Activated CD8-positive, alpha-beta memory T cell treated with anti-CD3 and anti-CD28 coated beads, Interleukin-2, amount 50 U/mL, for 1 hour (primary cell): Measurements from ENCODE around the gene ARHGAP26.

Experiments used
- DNase-seq: peaks from one replicate; pipeline ENCODE4 v3.0.0-alpha.2; 2020; ENCODE audit errors: extremely low read depth

The ARHGAP26 gene

GRCh38 chr5:142783601-142784341 is 13.6 kb downstream of the ARHGAP26 start:
- DNase-seq: no peak

DNA sequence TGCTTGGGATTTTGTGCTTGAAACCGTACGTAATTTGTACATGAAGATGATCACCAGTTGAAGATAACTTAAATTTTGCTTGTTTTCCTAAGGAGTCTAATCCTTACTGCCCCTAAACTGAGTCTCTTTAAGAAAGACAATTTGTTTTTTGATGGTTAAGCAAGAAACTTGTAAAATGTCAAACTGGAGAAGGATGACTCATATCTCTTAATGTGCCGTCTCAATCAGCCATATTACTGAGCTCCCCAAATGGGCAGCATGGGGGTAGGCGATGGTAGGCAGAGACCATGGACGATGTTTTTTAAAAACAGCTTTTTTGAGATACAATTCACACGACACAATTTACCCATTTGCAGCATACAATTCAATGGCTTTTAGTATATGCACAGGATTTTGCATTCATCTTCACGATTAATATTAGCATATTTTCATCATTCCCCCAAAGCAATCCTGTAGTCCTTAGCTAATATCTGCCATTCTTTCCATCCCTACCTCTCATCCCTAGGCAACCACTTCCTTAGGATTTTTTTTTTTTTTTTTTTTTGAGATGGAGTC is 14.3 kb downstream of the ARHGAP26 start:
- no peak for DNase-seq

DNA sequence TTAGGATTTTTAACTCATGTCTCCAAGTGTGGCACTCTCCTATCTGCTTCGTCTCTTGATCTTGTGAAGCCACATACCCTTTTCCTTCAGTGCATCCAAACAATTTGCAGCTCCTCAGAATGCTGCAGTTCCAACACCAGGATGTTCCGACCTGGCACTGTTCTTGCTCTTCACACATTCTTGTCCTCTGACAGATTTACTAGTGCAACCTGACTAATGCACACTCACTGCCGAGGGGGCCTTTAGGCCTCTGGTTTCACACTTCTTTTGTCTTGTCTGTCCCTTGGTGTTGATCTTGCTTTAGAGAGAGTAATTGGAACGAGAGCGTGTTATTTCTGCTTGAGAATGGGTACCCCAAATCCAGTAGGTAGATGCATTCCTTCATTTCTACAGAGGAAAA is 15.0 kb downstream of the ARHGAP26 start:
- DNase-seq: no peak

DNA sequence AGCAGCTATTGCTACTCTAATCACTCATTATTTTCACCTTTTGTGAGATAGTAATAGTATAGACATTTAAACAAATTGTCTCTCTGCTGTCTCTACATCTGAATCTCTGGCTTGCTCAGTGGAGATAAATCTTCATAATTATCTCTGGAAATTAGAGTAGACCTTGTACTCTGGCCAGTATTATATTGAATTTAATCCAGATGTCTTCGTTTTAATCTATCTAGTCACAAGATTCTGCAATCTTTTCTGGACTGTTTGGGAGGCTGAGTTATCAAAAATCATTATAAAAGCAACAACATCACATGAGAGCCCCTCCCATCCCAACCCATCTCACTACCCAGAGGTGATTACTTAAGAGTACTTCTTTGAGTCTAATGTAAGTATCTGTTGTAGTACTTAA is 19.0 kb downstream of the ARHGAP26 start:
- no peak for DNase-seq

- DNase-seq: no peak
These were observed 22.1 kb downstream of the ARHGAP26 start for GRCh38 chr5:142792012-142792864.

- DNase-seq: no peak
These were observed 22.7 kb downstream of the ARHGAP26 start for GRCh38 chr5:142792865-142793232.

DNA sequence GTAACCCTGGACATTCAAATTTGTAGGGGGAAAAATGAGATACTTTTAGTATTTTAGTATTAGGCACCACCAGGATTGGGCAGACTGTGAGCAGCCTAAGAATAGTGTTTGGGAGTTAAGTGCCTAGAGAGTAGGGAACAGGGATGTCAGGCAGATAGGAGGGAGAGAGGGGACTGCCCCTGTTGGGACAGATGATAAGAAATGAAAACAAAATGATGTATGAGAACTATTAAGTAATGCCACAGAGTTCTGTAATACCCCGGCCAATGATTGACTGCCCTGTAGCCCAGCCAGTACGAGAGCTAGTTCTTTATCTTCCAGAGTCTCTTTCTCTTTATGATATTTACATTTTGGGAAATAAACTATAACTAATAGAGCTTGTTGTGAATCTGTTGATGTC is 24.4 kb downstream of the ARHGAP26 start:
- no peak for DNase-seq

DNA sequence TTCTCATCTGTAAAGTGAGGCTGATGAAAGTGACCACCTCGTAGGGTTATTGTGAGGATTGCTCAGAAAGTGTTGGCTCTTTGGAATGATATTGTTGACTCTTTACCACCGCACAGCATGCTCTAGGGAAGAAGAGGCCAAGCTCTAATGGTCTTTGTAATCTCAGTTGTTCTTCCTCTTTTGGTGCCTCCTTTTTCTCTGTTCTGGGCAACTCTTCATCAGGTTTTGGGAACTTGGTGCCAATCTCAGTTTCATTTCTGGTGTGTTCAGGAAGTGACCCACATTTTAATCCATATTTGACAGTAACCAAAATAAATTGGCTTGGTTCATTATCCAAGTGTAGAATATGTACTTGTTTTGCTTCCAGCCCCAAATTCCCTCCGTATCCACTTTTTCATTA is 25.1 kb downstream of the ARHGAP26 start:
- DNase-seq: no peak

DNA sequence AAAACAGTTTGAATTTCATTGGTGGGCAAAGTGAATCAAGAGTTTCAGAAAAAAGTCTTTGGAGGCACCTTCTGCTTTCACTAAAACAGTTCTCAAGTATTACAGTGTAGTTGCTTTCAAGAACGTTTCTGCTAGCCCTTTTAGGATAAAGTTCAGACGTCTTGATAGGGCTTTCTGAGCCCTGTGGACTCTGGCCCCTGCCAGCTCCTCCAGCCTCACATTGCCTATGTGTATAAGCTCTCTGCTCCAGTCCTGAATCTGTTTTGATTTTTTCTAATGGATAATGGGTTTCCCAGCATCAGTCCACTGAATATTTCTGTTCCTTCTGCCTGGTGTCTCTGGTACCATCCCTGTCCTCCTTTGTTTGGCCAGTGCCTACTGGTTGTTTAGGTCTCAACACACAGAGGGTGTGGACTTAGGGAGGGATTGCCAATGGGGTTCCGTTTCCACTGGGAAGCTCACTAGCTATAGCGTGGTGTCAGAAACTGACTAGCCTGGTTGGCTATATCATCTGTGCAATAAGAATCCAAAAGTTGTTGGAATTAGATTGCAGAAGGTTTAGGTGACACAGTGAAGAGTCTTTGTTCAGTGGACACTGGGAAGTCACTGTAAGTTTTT is 26.4 kb downstream of the ARHGAP26 start:
- no peak for DNase-seq

- no peak for DNase-seq
These were observed 27.2 kb downstream of the ARHGAP26 start for GRCh38 chr5:142797420-142797819.

DNA sequence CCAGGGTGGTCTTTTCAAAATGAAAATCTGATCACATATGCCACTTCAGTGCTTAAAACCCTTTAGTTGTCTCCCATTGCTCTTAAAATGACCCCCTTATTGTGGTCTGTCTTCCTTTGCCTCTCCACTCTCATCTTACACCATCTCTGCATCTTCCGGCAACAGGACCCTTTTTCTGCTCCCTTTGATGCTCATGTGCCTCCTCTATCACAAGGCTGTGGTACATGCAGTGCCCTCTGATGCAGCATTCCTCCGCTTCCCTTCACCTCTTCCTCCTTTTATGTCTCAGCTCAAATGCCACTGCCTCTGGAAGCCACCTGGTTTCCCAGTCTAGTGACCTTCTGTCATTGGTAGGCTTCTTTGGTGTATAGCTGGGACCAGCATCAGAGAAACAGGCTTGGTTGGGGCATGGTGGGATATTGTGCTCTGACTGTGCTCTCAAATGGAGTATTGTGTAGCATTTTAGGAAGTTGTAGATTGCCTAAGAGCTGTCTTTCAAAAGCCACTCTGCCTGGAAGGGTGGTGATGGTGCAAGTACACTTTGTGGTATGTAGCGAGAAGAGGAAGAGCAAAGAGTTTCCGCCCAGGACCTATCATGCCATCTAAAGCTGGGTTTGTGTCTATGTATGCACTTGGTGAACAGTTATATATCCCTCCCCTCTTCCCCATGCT is 28.1 kb downstream of the ARHGAP26 start:
- DNase-seq: no peak

- DNase-seq: no peak
These were observed 30.8 kb downstream of the ARHGAP26 start for GRCh38 chr5:142800776-142801494.

DNA sequence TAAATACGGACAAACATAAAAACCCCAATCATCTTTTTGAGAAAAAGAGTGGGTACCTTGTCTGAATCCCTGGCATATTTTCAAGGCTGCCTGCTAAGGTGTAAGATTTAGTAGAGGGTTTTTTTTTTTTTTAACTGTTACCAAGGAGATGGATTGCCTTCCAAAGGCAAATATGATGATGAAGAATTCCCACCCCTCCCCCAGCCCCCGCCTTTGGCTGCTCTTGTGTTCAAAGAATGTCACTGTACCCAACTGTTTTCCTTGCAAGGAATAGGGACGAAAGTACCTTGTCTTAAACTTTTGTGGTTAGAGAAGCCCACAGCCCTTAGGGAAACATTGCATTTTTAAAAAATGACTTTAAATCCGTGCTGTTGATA is 31.3 kb downstream of the ARHGAP26 start:
- DNase-seq: no peak

GRCh38 chr5:142803428-142804125 is 33.4 kb downstream of the ARHGAP26 start:
- DNase-seq: no peak

DNA sequence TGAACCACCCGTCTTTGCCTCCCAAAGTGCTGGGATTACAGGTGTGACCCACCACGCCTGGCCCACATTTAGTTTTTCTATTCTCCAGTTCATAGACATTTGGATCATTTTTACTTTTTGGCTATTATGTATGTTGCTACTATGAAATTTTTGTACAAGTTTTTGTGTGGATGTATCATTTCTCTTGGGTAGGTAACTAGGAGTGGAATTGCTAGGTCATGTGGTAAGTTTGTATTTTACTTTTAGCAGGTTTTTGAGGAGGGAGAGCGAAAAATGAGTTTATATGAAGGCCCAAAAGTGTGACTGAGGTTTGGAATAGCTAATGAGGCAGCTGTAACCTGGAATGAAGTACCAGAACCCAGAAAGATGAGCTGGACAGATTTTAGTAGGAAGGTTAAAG is 35.2 kb downstream of the ARHGAP26 start:
- DNase-seq: no peak

DNA sequence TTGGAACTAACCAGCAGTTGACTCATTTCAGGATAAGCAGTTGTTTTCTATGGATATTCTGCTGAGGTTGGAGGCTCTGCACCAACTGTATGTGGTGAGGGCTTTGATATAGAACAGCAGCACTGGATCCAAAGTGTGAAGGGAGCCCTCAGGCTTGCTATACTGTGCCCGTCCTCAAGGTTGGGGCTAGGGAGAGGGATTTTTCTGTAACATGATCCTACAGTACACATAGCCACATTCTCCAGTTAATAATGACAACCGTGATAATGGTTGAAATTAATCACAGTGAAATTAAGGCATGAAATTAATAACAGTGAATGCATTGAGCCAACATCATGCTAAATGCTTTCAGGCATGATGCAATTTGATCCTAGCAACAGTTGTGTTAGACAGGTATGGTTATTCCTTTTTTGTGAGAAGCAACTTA is 36.7 kb downstream of the ARHGAP26 start:
- no peak for DNase-seq

GRCh38 chr5:142807372-142807911 is 37.3 kb downstream of the ARHGAP26 start:
- DNase-seq: no peak

GRCh38 chr5:142808878-142809598 is 38.9 kb downstream of the ARHGAP26 start:
- no peak for DNase-seq

GRCh38 chr5:142810081-142810480 is 39.9 kb downstream of the ARHGAP26 start:
- DNase-seq: no peak
